HG02970 (cell line): ENCODE measurements around the gene EDA.

Experiments
- ATAC-seq: cut with Tn5 transposase; IDR thresholded peaks from one replicate; pipeline ENCODE4 v1.9.1; 2021; ENCODE audit warnings: mild to moderate bottlenecking, moderate library complexity, moderate number of reproducible peaks; ENCODE audit not compliant: unreplicated experiment, low FRiP score

The EDA gene

GRCh38 chrX:69615779-69616456 lies at the start of gene EDA:
Gene EDA, plus strand, starts transcription at chrX:69616113.
- no peak for ATAC-seq

GRCh38 chrX:69568828-69569227 lies 47.1 kb upstream of the EDA start:
- no peak for ATAC-seq

- no peak for ATAC-seq
Observed at GRCh38 chrX:69597399-69597798, 18.5 kb upstream of the EDA start.

- ATAC-seq: no peak
Observed at GRCh38 chrX:69600182-69600581, 15.7 kb upstream of the EDA start.

GRCh38 chrX:69603566-69604194 lies 12.2 kb upstream of the EDA start:
- ATAC-seq: no peak

- no peak for ATAC-seq
Observed at GRCh38 chrX:69605521-69605920, 10.4 kb upstream of the EDA start.

GRCh38 chrX:69607616-69608015 lies 8.3 kb upstream of the EDA start:
- ATAC-seq: no peak

- ATAC-seq: no peak
Observed at GRCh38 chrX:69613946-69614345, 2.0 kb upstream of the EDA start.

- no peak for ATAC-seq
Observed at GRCh38 chrX:69614886-69615285, 1.0 kb upstream of the EDA start.

GRCh38 chrX:69615342-69615741 lies 571 bp upstream of the EDA start:
- ATAC-seq: no peak

GRCh38 chrX:69616457-69617203 lies 717 bp downstream of the EDA start:
- ATAC-seq: no peak

GRCh38 chrX:69618803-69619202 lies 2.9 kb downstream of the EDA start:
- ATAC-seq: no peak

GRCh38 chrX:69626129-69626528 lies 10.2 kb downstream of the EDA start:
- ATAC-seq: no peak

GRCh38 chrX:69627744-69628143 lies 11.8 kb downstream of the EDA start:
- no peak for ATAC-seq

- no peak for ATAC-seq
Observed at GRCh38 chrX:69630147-69630546, 14.2 kb downstream of the EDA start.

GRCh38 chrX:69664693-69665092 lies 48.8 kb downstream of the EDA start:
- no peak for ATAC-seq

- ATAC-seq: no peak
Observed at GRCh38 chrX:69670001-69670555, 54.2 kb downstream of the EDA start.

GRCh38 chrX:69674891-69675290 lies 59.0 kb downstream of the EDA start:
- ATAC-seq: no peak

GRCh38 chrX:69705818-69706217 lies 89.9 kb downstream of the EDA start:
- no peak for ATAC-seq

- ATAC-seq: no peak
Observed at GRCh38 chrX:69718102-69718501, 102.2 kb downstream of the EDA start.

GRCh38 chrX:69724307-69724706 lies 108.4 kb downstream of the EDA start:
- ATAC-seq: no peak
